Activated effector memory CD4-positive, alpha-beta T cell treated with Interleukin-2 at 50 U/mL for 16 hours (primary cell): ENCODE results near the gene CHD2.

Source experiments
- DNase-seq: peaks from one replicate; pipeline ENCODE4 v3.0.0-alpha.2; 2020

CHD2 gene

DNA sequence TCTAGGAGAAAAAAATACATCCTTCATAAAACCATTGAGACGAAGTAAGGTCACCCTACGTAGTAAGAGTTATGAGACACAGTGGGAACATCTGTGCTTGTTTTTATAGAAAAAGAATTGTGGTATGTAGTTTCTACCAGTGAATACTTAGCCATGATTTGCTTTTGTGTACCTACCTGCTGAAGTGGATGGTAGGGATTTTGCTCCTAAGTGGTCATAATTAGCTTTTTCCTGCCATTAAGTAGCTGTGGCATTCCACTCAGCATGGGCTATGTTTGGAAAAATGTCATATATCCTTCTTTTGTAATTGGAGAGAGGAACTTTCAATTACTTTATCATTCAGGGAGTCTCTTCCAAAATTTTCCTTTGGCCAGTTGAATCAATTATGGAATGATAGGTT, 63.7 kb downstream of the CHD2 start:
- no peak for DNase-seq

DNA sequence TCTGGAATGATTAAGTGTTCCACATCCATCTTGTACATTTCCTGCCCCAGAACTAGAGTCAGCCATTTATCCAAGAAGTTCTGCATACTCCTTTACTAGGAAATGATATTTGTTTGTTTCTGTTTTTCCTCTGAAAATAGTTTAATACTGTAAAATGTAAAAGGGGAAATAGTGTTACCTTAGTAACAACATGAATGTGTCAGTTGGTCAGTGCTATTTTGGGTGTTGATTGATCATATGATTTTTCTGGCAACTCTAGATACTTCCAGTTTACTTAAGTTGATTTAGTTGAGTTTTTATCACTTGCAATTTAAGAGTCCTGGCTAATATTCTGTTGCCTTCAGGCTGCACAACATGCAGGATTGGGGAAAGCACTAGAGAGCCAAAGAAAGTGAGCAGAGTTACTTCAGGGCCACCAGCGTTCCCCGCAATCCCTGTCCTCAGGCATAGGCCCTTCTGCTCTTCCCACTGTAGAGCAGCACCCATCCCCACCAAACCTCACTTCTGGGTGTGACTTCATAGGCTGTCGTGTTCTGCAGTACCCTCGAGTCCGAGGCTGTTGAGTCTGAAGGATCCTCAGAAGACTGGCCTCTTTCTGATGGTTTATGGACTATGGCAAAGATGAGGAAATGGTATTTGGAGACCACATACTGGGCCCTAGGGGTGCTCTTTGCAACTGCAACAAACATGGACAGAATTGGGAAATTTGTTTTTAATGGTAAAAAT, 69.0 kb downstream of the CHD2 start:
- no peak for DNase-seq

DNA sequence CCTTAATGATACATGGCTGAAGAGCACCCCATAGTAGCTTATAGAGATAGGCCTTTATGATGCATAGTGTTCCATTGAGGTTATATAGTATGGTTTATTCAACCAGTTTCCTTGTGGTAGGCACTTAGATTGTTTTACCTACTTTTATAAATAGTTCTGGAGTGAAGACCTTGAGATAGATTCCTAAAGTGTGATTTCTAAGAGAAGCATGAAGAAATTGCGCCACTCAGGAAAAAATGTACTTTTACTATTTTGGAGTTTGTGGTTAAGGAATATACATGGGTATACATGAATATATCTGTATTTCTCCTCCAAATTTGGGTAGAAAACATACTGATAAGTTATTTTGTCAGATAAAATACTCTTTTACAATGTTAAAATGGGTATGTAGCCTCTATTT, 70.5 kb downstream of the CHD2 start:
- no peak for DNase-seq

DNA sequence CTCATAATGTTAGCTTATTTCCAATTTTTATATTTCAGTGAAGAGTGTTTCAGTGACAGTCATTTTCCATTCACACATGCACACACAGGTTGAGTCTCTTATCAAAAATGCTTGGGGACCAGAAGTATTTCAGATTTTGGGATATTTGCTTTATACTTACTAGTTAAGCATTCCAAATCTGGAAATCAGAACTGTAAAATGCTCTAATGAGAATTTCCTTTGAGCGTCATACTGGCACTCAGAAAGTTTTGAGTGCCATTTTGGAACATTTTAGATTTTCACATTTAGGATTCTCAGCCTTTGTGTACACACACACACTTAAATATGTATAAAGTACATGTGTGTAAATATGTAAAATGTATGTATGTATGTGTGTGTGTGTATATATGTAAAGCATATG, 71.0 kb downstream of the CHD2 start:
- DNase-seq = no peak

DNA sequence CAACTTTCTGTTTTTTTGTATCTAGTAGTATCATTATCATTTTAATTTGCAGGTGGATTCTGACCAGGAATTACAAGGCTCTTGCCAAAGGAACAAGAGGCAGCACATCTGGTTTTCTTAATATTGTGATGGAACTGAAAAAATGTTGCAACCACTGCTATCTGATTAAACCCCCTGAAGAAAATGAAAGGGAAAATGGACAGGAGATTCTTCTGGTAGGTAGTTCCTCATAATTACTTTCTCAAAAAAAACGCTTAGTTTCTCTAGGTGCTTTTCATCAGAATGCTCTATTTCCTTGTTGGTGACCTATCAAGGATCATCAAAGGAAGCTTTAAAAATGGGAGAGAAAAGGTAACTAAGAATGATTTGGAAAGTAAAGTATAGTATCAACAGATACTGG, 71.6 kb downstream of the CHD2 start:
- no peak for DNase-seq

DNA sequence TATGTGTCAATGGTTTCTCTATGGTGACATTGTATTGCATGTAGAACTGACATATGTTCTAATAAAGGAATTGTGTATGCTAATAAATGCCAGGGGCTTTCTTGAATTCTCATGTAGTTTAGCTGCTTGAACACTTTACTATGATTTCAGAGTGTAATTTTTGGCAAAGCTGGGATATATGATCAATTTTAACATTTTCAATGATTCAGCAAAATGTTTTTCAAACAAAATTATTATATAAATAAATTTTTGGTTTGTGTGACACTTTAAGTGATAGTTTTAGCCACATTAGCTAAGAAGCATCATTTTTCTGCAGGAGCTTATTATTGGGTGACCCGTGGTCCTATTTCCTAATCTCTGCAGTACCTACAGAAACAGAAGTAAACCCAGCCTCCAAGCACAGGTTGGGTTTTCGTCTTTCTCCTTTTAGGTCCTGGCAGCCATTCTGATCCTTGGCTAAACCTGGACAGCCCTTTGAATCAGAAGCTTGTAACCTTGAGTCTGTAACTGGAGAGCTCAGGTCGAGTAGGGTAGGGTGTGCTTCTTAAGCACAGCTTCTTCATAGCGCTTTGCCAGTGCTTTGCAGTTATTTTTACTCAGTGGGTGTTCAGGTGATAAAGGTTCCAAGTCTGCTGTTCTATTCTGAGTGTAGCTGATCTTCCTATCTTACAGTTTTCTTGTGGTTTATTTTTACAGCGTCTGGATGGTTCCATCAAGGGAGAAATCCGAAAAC, 74.2 kb downstream of the CHD2 start:
- DNase-seq = no peak

DNA sequence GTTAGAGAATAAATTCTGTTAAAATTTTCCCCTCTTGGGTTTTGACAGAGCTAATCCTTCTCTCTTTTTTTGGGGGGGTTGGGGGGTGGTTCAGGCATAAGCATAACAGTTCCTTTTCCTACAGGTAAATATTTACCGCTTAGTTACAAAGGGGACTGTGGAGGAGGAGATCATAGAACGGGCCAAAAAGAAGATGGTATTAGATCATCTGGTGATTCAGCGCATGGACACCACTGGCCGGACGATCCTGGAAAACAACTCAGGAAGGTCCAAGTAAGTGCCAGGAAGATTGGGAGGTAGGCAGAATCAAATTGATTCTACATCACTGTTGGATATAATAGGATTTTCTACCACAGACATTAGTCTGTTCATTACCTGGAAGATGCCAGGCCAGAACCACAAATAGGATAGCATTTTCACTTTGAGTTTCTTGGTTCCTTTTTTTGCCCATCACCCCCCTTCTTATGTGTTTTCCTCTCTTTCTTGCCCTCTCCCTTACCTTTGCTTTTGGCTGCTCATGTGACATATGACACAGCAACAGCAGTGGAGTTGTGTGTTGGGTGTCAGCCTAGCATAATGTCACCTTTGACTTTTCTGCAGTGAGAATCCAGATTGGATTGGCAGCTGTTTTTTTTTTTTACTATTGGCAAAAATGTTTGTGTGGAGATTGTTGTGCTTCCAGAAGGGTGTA, 79.0 kb downstream of the CHD2 start:
- no peak for DNase-seq

DNA sequence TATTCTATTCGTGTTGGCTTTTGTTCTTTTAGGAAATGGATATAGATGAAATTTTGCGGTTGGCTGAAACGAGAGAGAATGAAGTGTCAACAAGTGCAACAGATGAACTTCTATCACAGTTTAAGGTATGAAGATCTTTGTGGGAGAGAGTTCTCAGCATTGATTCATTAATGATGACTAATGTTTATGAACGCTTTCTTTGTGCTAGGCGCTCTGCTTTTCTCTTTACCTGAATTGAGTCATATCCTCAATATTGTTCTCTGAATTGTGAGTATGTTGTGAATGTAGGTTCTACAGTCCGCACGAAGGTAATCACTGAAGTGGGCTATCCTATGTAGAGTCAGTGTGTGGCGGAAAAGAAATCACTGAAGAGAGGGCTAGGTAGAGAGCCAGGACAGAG, 81.2 kb downstream of the CHD2 start:
- no peak for DNase-seq

DNA sequence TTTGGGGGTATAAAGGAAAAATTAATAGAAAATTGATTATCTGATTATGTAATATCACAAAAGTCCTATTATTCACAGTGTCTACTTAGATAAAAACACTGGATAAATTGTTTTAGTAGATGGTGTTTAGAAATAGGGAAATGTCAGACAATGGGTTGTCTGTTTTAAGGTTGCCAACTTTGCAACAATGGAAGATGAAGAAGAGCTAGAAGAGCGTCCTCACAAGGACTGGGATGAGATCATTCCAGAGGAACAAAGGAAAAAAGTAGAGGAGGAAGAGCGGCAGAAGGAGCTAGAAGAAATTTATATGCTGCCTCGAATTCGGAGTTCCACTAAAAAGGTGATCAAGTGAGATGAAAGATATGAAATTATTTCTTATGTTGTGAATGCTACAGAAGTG, 84.0 kb downstream of the CHD2 start:
- no peak for DNase-seq

DNA sequence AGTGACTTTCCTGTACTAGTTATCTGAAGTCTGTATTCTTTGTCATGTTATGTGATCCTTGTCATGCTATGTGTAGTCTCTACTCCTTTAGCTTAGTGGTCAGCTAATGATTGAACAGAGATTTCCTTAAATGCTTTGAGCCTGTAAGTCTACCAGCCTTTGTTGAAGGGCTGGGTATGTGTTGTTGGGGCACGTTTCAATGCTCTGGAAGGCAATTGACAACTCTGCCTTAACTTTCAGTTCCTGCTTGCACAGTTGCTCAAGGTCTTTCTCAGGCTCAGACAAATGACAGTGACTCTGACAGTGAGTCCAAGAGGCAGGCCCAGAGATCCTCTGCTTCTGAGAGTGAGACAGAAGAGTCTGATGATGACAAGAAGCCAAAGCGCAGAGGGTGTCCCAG, 89.3 kb downstream of the CHD2 start:
- DNase-seq = no peak

DNA sequence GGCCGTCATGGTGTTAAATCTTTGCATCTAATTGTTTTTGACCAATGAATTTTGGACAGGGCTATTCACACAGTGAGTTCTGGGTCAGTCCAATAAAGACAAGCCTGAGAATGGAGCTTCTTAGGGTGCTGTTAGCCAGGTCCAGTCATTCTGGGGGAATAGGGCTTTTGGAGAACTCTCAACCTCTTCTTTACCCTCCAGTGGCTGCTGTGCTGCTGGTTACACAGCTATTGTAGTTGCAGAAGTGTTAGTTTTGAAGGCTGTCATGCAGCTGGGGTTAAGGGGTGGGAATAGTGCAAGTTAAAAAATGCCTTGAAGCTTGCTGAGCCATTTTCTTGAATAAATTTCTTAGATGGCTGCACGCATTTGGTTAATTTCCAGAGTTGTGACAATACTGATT, 89.9 kb downstream of the CHD2 start:
- no peak for DNase-seq

DNA sequence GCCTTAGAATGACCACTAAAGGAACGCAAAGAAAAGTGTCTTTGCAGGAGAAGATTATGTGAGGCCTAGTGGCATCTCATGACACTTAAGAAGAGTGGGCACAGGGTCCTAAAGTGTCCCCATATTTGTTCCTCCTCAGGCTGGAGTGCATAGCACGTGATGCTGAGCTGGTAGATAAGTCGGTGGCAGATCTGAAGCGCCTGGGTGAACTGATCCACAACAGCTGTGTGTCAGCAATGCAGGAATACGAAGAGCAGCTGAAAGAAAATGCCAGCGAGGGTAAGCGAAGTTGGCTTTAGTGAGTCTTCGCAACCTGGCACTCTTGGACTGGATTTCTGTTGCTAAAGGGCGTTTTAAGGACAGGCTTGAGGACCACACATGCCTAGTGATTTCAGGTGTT, 92.6 kb downstream of the CHD2 start:
- DNase-seq = no peak

DNA sequence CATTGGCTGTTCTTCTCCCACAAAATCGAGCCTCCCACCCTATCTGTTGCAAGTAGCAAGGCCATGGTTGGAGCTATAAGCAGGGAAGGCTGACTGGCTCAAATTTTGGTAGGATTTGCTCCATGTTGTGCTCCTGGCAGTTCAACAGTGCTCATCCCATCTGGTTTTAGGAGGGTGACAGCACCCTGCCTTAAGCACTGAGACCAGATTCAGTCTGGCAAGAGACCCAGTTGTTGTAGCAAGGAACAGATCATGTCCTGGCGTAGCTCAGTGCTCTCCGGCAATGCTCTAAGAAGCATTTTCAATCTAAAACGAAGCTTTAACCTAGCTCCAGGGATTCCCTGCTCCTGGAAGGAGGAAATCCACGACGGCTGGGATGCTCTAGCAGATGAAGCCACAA, 97.7 kb downstream of the CHD2 start:
- no peak for DNase-seq

DNA sequence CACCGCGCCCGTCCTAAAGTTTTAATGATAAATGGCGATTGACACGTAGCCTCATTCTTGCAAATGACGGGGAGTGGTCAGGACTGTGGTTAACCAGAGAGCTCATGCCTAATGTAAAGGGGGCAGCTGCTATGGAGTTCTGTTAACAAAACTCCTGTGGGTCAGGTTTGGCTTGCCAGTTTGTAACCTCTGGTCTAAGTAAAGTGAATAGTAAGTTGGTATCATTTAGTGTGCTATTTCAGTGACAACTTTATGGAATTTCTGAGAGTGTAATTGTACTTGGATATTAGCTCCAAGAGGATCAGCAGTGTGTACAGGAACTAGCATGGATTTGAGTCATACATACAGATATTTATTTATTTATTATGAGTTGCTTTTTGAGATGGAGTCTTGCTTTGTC, 101.0 kb downstream of the CHD2 start:
- no peak for DNase-seq

DNA sequence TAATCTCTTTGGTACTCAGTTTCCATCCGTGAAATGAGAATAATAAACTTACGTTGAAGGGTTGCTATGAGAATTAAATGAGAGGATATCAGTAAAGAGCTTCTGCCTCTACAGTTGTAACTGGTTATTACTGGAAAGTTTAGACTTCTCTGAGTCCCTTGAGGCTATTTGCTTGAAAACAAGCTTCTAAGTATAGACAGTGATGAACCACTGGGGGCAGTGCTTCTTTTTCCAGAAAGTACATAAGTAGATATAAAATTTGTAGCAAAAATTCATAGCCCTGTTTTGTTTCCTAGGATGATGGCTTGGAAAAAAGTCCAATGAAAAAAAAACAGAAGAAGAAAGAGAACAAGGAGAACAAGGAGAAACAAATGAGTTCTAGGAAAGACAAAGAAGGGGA, 101.8 kb downstream of the CHD2 start:
- DNase-seq = no peak

DNA sequence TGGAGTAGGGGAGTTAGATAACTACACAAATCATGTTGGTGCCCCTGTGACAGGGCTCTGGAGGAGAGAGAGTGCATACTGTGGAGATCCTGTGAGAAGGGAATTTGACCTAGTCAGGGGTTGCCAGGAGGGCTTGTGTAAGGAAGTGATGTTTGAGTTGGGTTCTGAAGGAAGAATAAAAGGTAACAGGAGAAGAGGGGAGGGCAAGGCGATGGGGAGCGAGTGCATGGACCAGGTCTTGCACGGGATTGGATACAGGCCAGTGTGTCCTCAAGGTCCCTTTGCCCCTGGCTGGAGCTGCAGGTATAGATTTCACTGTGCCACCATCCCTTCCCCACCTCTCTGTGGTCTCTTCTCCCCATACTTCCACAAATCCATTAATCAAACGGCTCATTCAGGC, 105.0 kb downstream of the CHD2 start:
- no peak for DNase-seq

DNA sequence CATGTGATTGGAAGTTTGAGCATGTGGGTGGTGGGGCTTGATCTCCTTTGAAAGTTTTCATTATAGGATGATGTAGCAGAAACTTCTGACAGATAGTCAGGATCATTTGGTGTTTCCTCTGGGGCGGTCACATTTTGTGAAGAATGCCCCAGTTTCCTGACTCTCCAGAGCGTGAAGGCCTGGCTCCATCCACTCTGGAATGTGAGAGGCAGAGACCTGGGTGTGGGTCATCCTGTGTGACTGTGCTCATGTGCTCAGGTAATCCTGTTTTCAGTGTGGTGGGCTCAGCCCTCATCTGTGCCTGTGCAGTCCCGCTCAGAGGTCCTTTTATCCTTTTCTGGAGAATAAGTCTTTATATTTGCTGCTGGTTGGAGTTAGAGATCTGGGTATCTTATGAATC, 107.9 kb downstream of the CHD2 start:
- no peak for DNase-seq

DNA sequence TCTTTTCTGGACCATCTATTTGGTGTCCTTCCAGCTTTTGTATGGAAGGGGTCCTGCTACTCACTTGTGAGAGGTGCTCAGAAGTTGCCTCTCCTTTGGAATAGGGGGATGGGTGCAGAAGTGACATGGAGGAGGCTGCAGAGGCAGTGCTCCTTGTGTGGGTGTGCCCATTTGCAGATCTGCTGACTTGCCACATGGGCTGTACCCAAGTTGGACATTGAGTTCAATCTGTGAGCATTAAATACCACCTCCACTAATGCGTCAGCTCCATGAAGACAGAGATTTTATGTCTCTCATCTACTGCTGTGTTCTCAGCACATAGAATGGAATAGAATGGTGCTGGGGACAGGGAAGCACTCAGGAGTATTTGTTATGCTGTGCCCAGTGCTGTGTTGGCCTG, 112.7 kb downstream of the CHD2 start:
- DNase-seq = no peak

DNA sequence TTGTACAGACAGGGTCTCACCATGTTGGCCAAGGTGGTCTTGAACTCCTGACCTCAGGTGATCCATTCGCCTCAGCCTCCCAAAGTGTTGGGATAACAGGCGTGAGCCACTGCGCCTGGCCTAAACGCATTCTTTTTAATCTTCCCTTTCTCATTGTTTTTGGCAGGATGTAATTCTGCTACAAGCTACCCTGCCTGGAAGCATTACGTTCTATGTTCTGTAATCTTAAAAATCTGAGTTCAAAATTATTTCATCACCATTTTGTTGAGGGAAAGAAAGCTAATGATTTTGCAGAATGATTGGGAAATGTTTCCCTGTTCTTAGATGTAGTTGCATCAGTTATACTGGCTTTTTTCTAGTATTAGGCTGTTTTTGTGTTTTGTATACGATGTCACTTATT, 117.4 kb downstream of the CHD2 start:
- DNase-seq = no peak

DNA sequence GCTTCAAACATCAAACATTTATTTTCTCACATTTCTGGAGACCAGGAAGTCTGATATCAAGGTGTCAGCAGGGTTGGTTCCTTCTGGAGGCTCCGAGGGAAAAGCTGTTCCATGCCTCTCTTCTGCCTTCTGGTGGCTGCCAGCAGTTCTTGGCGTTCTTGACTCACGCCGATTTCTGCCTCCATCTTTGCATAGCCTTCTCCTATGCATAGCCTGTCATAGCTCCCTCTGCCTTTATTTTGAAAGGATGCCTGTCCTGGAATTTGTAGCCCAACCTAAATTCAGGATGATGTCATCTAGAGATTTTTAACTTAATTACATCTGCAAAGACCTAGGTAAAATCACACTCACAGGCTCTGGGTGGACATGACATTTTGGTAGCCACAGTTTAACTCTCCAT, 118.5 kb downstream of the CHD2 start:
- no peak for DNase-seq

DNA sequence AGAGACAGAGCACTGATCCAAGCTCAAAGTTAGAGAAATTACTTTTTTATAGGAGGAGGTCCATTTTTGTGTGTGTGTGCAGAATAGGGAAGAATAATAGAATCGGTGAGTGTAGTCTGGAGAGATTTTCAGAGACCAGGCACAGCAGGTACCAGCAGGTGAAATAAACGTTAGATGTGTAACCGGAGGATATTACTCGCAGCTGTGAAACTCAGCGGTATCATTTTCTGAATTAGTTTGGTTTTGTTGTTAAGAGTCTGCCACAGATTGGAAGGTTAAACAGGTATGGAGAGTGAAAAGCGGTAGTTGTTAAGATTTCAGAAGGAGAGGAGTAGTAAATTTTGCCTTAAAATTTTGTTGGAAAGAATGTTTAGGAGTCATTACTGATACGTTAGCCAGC, 119.0 kb downstream of the CHD2 start:
- DNase-seq = no peak

DNA sequence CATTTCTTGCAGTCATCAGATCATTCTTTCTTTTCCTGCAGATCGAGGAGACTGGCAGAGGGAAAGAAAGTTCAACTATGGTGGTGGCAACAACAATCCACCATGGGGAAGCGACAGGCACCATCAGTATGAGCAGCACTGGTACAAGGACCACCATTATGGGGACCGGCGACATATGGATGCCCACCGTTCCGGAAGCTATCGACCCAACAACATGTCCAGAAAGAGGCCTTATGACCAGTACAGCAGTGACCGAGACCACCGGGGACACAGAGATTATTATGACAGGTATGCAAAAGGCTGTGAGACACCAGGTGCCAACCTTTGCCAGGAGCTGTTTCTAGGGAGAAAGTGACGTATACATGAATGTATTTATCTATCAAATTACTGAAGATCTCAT, 119.8 kb downstream of the CHD2 start:
- no peak for DNase-seq

DNA sequence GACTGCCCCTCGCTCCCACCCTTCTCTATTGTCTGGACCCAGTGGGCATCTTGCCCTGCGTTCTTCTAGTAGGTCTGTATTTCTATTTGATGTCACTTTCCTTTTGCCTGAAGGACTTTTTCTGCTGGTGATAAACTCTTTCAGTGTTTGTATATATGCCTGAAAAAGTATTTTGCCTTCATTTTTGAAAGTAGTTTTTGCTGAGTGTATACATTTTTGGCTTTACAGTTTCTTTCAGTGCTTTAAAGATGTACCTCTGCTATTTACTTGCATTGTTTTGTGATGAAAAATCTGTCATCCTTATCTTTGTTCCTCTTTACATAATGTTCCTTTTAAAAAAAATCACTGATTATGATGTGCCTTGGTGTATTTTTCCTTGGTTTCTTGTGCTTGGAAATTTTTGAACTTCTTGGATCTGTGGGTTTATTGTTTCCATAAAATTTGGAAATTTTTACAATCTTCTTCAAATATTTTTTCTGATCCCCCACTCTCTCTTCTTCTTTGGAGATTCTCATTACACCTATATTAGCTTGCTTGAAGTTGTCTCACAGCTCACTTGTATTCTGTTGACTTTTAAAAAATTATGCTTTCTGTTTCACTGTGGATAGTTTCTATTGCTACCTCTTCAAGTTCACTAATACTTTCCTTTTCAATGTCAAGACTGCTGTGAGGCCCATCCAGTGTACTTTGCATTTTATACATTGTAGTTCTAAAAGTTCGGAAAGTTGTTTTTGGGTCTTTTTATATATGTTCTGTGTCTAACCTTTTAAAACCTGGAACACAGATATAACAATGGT, 121.0 kb downstream of the CHD2 start:
- DNase-seq = no peak

DNA sequence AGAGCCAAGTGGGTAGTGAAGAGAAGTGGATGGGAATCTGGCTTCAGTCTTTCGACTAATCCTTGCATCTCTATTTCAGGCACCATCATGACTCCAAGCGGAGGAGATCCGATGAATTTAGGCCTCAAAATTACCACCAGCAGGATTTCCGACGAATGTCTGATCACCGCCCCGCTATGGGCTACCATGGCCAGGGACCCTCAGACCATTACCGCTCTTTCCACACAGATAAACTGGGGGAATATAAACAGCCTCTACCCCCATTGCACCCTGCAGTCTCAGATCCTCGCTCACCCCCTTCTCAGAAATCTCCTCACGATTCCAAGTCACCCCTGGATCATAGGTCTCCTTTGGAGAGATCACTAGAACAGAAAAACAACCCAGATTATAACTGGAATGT, 124.2 kb downstream of the CHD2 start:
- DNase-seq = no peak
